Ishikawa (cell line): ENCODE measurements around the gene LPGAT1.
A peak's percentile ranks its signal among the peaks of the same experiment; 100 is the strongest.

Experiments
- CEBPB ChIP-seq: IDR thresholded peaks from 2 replicates; pipeline ENCODE4 v1.6.1; 2012
- CREB1 ChIP-seq: IDR thresholded peaks from 2 replicates; pipeline ENCODE4 v1.6.1; 2012; ENCODE audit warnings: low read depth
- EGR1 ChIP-seq: IDR thresholded peaks from 2 replicates; pipeline ENCODE4 v1.6.1; 2012
- EP300 ChIP-seq: IDR thresholded peaks from 2 replicates; pipeline ENCODE4 v1.6.1; 2012; ENCODE audit warnings: borderline replicate concordance
- FOXM1 ChIP-seq: IDR thresholded peaks from 2 replicates; pipeline ENCODE4 v1.6.1; 2012; ENCODE audit warnings: low read depth, borderline replicate concordance
- MAX ChIP-seq: IDR thresholded peaks from 2 replicates; pipeline ENCODE4 v1.6.1; 2012
- NFIC ChIP-seq: IDR thresholded peaks from 2 replicates; pipeline ENCODE4 v1.6.1; 2012
- RAD21 ChIP-seq: IDR thresholded peaks from 2 replicates; pipeline ENCODE4 v1.6.1; 2012; ENCODE audit warnings: low read depth
- REST ChIP-seq: IDR thresholded peaks from 2 replicates; pipeline ENCODE4 v1.6.1; 2012; ENCODE audit warnings: low read depth, mild to moderate bottlenecking
- TAF1 ChIP-seq: IDR thresholded peaks from 2 replicates; pipeline ENCODE4 v1.6.1; 2012; ENCODE audit warnings: low read depth, mild to moderate bottlenecking
- TCF12 ChIP-seq: IDR thresholded peaks from 2 replicates; pipeline ENCODE4 v1.6.1; 2012; ENCODE audit warnings: low read depth
- TEAD4 ChIP-seq: IDR thresholded peaks from 2 replicates; pipeline ENCODE4 v1.6.1; 2012
- USF1 ChIP-seq: IDR thresholded peaks from 2 replicates; pipeline ENCODE4 v1.6.1; 2012
- YY1 ChIP-seq: IDR thresholded peaks from 2 replicates; pipeline ENCODE4 v1.6.1; 2012; ENCODE audit warnings: low read depth
- ZBTB7A ChIP-seq: IDR thresholded peaks from 2 replicates; pipeline ENCODE4 v1.6.1; 2012; ENCODE audit warnings: low read depth

Gene LPGAT1

GRCh38 chr1:211738096-211738690 is 92.4 kb downstream of the LPGAT1 start:
- TF ChIP-seq ZBTB7A, result no peak
- no peak for TF ChIP-seq USF1
- TF ChIP-seq TCF12, result no peak
- no peak for TF ChIP-seq EP300
- TF ChIP-seq NFIC, result no peak
- TF ChIP-seq CEBPB, result no peak
- no peak for TF ChIP-seq REST
- no peak for TF ChIP-seq TAF1
- TF ChIP-seq EGR1, result no peak
- no peak for TF ChIP-seq TEAD4
- TF ChIP-seq FOXM1, result no peak
- no peak for TF ChIP-seq MAX
- TF ChIP-seq YY1, result no peak
- TF ChIP-seq RAD21, result no peak
- no peak for TF ChIP-seq CREB1

- no peak for TF ChIP-seq RAD21
- TF ChIP-seq CEBPB, result no peak
- TF ChIP-seq CREB1, result no peak
These were observed 93.2 kb downstream of the LPGAT1 start for GRCh38 chr1:211737115-211738035.

- no peak for TF ChIP-seq YY1
- TF ChIP-seq USF1, result no peak
- no peak for TF ChIP-seq RAD21
- no peak for TF ChIP-seq TCF12
- no peak for TF ChIP-seq ZBTB7A
- no peak for TF ChIP-seq REST
- TF ChIP-seq MAX, result no peak
- TF ChIP-seq EP300, result no peak
- TF ChIP-seq NFIC, result no peak
- no peak for TF ChIP-seq FOXM1
- TF ChIP-seq CREB1, result no peak
- TF ChIP-seq TAF1, result no peak
- no peak for TF ChIP-seq EGR1
- no peak for TF ChIP-seq TEAD4
- TF ChIP-seq CEBPB, result no peak
These were observed 94.1 kb downstream of the LPGAT1 start for GRCh38 chr1:211736351-211736915.

GRCh38 chr1:211735208-211736170 is 95.1 kb downstream of the LPGAT1 start:
- TF ChIP-seq MAX (peak; percentile 62), CEBPB (no peak), FOXM1 (no peak; the same call in 1 of the 2 replicates), RAD21 (peak; percentile 16; the same call in 1 of the 2 replicates), REST (no peak), CREB1 (no peak), YY1 (no peak), EP300 (peak; percentile 62; the same call in 1 of the 2 replicates), TAF1 (no peak; the same call in 1 of the 2 replicates), NFIC (peak; percentile 84), ZBTB7A (0 out of 2 replicates have a peak, but pooled peaks have one; percentile 40), TEAD4 (peak; percentile 58; the same call in 1 of the 2 replicates), USF1 (no peak), EGR1 (no peak), TCF12 (peak; percentile 55; the same call in 1 of the 2 replicates)
